ENCODE data around the gene NALCN.

NALCN gene

DNA sequence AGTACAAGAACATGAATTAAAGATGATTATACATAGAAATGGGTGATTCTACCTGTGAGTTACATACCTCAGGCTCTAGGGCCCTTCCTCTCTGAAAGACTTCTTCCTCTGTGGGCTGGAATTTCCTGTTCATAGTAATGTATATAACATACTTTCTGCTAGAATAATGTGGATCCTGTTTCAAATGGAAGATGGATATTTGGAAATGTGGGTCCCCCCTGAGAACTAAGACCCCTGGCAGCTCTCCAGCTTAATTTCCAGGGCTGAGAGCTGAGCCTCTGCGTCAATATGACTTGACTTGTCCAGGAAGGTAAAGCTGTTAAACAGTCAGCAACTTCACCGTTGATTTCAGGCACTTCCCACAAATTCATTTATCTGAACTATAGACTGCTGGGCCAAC, 296.3 kb downstream of the NALCN start (continued):
- TF ChIP-seq, protein P1, sequence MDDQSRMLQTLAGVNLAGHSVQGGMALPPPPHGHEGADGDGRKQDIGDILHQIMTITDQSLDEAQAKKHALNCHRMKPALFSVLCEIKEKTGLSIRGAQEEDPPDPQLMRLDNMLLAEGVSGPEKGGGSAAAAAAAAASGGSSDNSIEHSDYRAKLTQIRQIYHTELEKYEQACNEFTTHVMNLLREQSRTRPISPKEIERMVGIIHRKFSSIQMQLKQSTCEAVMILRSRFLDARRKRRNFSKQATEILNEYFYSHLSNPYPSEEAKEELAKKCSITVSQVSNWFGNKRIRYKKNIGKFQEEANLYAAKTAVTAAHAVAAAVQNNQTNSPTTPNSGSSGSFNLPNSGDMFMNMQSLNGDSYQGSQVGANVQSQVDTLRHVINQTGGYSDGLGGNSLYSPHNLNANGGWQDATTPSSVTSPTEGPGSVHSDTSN (CRISPR knock-in tag; IDR thresholded peaks at IDR 0.05): no peak
- TF ChIP-seq ZNF549 (tag by site-specific recombination; IDR thresholded peaks at IDR 0.05): no peak
- TF ChIP-seq, protein P2, sequence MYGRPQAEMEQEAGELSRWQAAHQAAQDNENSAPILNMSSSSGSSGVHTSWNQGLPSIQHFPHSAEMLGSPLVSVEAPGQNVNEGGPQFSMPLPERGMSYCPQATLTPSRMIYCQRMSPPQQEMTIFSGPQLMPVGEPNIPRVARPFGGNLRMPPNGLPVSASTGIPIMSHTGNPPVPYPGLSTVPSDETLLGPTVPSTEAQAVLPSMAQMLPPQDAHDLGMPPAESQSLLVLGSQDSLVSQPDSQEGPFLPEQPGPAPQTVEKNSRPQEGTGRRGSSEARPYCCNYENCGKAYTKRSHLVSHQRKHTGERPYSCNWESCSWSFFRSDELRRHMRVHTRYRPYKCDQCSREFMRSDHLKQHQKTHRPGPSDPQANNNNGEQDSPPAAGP (tag by site-specific recombination; IDR thresholded peaks at IDR 0.05): no peak

DNA sequence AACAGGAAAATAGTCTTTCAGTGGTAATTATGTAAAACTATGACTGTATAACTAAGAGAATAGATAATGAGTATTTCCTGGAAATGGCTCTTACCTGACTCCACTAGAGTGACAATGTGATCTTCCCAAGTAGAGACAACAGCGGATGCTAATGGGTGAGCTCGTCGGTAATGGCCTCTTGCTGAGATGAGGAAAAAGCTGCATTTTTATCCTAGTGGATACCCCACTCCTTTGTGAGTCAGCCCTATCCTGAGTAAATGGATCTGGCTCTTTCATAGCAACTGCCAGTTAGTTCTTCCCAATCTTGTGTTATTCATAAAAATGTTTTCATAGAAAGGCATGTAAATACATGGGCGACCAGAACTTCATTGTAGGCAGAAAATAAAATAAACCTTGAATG, 299.5 kb downstream of the NALCN start:
- ChIA-PET POLR2A (no interaction called here), CTCF (interaction anchor here (1.0 kb wide), 1 partner anchor 11 kb away, joined by 3 read pairs; no protein-coding TSS in a partner anchor)
- no peaks in the 10 kb centered on the region for H3K9me3 ChIP-seq (ENCODE audit: control insufficient read depth, insufficient read depth, low read depth, low read length)
- no peaks in the 10 kb centered on the region for H3K36me3 ChIP-seq (ENCODE audit: control insufficient read depth in 2 of 2, insufficient read depth in 1 of 2, low read length in 2 of 2)
- no peak overlapping the region for H3K4me3 ChIP-seq (ENCODE audit: low read depth, low read length)
- H3K27ac ChIP-seq (ENCODE audit: extremely low read depth, low read depth, low read length): no peak overlapping the region
- H3K4me1 ChIP-seq (ENCODE audit: control insufficient read depth, insufficient read depth, low read length): no peaks in the 10 kb centered on the region
- TF ChIP-seq, protein P3, sequence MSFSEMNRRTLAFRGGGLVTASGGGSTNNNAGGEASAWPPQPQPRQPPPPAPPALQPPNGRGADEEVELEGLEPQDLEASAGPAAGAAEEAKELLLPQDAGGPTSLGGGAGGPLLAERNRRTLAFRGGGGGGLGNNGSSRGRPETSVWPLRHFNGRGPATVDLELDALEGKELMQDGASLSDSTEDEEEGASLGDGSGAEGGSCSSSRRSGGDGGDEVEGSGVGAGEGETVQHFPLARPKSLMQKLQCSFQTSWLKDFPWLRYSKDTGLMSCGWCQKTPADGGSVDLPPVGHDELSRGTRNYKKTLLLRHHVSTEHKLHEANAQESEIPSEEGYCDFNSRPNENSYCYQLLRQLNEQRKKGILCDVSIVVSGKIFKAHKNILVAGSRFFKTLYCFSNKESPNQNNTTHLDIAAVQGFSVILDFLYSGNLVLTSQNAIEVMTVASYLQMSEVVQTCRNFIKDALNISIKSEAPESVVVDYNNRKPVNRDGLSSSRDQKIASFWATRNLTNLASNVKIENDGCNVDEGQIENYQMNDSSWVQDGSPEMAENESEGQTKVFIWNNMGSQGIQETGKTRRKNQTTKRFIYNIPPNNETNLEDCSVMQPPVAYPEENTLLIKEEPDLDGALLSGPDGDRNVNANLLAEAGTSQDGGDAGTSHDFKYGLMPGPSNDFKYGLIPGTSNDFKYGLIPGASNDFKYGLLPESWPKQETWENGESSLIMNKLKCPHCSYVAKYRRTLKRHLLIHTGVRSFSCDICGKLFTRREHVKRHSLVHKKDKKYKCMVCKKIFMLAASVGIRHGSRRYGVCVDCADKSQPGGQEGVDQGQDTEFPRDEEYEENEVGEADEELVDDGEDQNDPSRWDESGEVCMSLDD (tag by site-specific recombination; IDR thresholded peaks at IDR 0.05): no peak
- TF ChIP-seq, protein P4, sequence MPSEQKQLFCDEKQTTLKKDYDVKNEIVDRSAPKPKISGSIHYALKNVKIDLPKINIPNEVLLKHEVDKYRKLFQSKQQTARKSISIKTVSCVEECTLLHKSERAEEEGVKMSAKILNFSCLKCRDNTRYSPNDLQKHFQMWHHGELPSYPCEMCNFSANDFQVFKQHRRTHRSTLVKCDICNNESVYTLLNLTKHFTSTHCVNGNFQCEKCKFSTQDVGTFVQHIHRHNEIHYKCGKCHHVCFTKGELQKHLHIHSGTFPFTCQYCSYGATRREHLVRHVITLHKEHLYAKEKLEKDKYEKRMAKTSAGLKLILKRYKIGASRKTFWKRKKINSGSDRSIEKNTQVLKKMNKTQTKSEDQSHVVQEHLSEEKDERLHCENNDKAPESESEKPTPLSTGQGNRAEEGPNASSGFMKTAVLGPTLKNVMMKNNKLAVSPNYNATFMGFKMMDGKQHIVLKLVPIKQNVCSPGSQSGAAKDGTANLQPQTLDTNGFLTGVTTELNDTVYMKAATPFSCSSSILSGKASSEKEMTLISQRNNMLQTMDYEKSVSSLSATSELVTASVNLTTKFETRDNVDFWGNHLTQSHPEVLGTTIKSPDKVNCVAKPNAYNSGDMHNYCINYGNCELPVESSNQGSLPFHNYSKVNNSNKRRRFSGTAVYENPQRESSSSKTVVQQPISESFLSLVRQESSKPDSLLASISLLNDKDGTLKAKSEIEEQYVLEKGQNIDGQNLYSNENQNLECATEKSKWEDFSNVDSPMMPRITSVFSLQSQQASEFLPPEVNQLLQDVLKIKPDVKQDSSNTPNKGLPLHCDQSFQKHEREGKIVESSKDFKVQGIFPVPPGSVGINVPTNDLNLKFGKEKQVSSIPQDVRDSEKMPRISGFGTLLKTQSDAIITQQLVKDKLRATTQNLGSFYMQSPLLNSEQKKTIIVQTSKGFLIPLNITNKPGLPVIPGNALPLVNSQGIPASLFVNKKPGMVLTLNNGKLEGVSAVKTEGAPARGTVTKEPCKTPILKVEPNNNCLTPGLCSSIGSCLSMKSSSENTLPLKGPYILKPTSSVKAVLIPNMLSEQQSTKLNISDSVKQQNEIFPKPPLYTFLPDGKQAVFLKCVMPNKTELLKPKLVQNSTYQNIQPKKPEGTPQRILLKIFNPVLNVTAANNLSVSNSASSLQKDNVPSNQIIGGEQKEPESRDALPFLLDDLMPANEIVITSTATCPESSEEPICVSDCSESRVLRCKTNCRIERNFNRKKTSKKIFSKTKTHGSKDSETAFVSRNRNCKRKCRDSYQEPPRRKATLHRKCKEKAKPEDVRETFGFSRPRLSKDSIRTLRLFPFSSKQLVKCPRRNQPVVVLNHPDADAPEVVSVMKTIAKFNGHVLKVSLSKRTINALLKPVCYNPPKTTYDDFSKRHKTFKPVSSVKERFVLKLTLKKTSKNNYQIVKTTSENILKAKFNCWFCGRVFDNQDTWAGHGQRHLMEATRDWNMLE (tag by site-specific recombination; conservative IDR thresholded peaks at IDR 0.05; ENCODE audit: low read depth): no peak
- TF ChIP-seq ZNF624 (tag by site-specific recombination; IDR thresholded peaks at IDR 0.05) (no peak), ZNF350 (tag by site-specific recombination; IDR thresholded peaks at IDR 0.05) (no peak), HOXA7 (CRISPR knock-in tag; IDR thresholded peaks at IDR 0.05; ENCODE audit: borderline replicate concordance) (no peak), ZFP69B (tag by site-specific recombination; IDR thresholded peaks at IDR 0.05) (no peak), ZNF133 (tag by site-specific recombination; IDR thresholded peaks at IDR 0.05) (no peak), ZNF843 (tag by site-specific recombination; IDR thresholded peaks at IDR 0.05) (no peak), ZNF791 (tag by site-specific recombination; IDR thresholded peaks at IDR 0.05) (no peak), ZFHX2 (tag by site-specific recombination; conservative IDR thresholded peaks at IDR 0.05) (no peak), YY1 (tag by site-specific recombination; IDR thresholded peaks at IDR 0.05) (no peak), BCL11A (tag by site-specific recombination; IDR thresholded peaks at IDR 0.05; ENCODE audit: low read depth) (no peak), ZNF132 (tag by site-specific recombination; IDR thresholded peaks at IDR 0.05; ENCODE audit: borderline replicate concordance) (no peak)
- TF ChIP-seq, protein P5, sequence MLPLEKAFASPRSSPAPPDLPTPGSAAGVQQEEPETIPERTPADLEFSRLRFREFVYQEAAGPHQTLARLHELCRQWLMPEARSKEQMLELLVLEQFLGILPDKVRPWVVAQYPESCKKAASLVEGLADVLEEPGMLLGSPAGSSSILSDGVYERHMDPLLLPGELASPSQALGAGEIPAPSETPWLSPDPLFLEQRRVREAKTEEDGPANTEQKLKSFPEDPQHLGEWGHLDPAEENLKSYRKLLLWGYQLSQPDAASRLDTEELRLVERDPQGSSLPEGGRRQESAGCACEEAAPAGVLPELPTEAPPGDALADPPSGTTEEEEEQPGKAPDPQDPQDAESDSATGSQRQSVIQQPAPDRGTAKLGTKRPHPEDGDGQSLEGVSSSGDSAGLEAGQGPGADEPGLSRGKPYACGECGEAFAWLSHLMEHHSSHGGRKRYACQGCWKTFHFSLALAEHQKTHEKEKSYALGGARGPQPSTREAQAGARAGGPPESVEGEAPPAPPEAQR (tag by site-specific recombination; IDR thresholded peaks at IDR 0.05): no peak
- TF ChIP-seq, protein P6, sequence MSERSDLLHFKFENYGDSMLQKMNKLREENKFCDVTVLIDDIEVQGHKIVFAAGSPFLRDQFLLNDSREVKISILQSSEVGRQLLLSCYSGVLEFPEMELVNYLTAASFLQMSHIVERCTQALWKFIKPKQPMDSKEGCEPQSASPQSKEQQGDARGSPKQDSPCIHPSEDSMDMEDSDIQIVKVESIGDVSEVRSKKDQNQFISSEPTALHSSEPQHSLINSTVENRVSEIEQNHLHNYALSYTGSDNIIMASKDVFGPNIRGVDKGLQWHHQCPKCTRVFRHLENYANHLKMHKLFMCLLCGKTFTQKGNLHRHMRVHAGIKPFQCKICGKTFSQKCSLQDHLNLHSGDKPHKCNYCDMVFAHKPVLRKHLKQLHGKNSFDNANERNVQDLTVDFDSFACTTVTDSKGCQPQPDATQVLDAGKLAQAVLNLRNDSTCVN (tag by site-specific recombination; optimal IDR thresholded peaks at IDR 0.05): no peak
- TF ChIP-seq, protein P2 (tag by site-specific recombination; IDR thresholded peaks at IDR 0.05): no peak
- TF ChIP-seq, protein P7, sequence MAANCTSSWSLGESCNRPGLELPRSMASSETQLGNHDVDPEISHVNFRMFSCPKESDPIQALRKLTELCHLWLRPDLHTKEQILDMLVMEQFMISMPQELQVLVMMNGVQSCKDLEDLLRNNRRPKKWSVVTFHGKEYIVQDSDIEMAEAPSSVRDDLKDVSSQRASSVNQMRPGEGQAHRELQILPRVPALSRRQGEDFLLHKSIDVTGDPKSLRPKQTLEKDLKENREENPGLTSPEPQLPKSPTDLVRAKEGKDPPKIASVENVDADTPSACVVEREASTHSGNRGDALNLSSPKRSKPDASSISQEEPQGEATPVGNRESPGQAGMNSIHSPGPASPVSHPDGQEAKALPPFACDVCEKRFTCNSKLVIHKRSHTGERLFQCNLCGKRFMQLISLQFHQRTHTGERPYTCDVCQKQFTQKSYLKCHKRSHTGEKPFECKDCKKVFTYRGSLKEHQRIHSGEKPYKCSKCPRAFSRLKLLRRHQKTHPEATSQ (tag by site-specific recombination; IDR thresholded peaks at IDR 0.05): no peak
- TF ChIP-seq, protein P8, sequence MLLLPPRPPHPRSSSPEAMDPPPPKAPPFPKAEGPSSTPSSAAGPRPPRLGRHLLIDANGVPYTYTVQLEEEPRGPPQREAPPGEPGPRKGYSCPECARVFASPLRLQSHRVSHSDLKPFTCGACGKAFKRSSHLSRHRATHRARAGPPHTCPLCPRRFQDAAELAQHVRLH (tag by site-specific recombination; IDR thresholded peaks at IDR 0.05): no peak

Measured in HEK293 (cell line).